SW 1271 (cell line): ENCODE data around the gene PDZRN4.
A peak's percentile ranks its signal among the peaks of the same experiment; 100 is the strongest.

Experiments used
- DNase-seq, 2 experiments: peaks; one replicate each; lab custom pipeline; 2025; lab: John Stamatoyannopoulos, UW

PDZRN4 gene

DNA sequence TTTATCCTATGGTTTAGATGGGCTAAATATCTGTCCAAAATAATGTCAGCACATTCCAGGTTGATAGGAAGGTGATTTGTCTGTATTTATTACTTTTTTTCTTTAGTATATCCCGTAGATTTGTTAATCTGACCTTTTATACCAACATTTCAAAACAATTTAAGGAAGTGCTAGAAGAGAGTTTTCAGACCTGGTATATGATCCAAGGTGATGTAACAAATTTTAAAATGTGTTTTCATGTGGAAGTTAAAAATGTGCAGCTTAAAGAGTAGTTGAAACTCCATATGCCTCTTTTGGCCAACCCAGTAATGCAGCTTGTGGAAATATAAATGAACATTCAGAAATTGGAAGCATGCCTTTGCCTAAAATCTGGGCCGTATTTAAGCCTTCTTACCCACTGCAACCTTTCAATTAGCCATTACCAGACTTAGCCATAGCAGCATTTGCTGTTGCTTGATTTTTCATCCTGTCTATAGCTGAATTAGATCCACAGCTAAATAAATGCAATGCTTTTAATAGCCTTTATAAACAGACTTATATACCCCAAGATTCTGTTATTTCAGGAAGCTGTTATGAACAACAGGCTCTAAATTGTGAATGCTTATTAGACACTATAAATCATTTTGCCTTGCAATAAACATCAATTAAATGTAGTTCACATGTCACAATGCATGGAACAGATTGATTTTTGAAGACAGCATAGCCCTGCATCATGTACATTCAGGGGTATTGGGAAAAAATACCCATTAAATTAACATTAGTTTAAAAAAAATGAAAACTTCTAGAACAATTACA is 271.2 kb downstream of the PDZRN4 start:
- no peak for DNase-seq

DNA sequence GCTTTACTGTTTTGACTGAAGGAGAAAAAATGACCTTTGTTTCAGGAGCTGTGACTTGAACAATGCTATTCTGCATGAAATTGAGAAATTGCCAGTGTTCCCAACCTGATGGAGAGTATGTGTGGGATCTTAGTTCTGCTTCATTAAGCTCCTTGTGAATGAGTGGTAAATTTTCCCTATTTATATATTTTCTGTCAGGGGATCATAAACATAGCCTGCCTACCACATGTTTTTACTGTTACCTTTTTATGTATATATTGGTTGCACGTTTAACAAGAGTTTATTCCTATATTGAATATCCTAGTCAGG is 271.7 kb downstream of the PDZRN4 start:
- DNase-seq, result no peak

DNA sequence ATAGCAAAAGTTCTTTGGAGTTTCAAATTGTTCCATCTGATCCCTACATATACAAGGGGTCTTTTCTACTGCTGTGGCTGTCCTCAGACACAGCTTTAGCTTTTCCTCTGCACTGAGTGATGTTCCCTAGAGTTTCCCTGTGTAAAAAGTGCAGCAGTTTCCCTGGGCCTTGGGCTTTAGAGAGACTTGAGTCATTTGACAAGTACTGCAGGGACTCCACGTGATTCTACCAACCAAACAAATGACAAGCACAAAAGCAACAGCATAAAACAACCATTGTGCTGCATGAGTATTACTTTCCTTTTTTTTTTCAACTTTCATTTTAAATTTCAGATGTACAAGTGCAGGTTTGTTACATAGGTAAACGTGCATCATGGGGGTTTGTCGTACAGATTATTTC is 272.8 kb downstream of the PDZRN4 start:
- DNase-seq, result no peak

DNA sequence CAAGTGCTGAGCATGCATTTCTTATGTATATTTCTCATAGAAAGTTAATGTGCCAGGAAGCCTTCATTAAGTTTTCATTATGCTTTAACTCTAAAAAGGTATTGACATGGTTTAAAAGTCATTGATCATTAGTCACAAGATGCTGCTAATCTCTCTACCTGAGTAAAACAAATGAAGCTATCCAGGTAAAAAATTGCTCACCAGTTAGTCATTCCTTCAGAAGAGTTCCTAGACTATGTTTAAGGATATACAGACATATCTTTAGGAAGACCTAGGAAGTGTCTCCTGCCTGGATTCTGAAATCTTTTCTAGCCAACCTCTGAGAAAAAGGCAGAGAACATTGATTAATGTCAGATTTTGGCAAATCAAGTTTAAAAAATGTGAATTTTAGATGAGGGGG is 274.2 kb downstream of the PDZRN4 start:
- DNase-seq, result no peak

DNA sequence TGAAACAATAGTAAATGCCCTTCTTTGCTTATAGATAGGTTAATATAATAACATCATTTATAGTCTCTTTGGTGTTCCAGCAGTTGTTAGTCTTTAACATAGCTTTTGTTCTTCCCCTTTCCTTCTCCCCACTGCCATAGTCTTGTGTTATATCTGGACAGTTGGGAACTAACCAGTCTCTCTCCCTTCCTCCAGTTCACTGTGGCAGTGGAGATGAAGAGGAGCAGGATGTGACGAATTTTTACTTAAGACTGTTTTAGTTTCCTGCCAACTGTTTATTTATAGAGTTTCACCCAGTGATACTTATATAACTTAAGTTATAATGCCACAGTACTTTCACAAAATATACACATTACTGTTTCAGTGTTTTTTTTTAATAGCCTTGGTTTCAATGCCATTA is 277.4 kb downstream of the PDZRN4 start:
- no peak for DNase-seq

DNA sequence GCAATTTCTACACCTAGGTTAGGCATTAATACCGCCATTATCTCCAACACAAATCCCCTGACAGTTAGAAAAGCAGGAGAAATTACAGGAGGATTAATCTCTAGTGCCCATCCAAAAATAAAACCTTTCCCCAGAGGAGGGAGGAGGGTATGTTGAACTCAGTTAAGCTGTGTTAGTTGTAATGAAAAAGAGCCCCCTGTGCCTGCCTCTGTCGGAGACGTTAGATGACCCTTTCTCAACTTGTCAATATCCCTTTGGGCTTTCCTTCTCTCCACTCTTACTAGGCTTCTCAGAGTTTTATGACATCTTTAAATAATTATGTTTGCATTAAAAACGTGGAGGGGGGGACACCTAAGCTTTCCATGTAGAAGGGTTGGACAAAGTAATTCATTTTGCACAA is 278.2 kb downstream of the PDZRN4 start:
- no peak for DNase-seq

DNA sequence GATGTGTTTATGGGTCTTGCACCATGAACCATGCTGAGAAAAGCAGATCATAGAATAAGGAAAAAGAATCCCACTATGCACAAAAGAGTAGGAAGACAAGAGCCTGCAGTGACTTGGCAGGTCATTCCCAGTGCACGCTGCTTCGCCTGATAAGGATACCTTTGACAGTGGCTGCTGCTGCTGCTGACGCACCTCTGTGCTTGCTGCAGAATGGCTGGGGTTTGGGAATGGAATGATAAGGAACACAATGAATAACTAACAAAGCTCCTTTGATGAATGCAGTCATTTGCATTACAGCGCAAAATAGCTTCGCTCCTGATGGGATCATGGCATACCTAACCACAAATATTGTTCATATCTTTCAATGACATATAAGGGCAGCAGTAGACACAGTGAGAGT is 278.7 kb downstream of the PDZRN4 start:
- DNase-seq, result no peak

DNA sequence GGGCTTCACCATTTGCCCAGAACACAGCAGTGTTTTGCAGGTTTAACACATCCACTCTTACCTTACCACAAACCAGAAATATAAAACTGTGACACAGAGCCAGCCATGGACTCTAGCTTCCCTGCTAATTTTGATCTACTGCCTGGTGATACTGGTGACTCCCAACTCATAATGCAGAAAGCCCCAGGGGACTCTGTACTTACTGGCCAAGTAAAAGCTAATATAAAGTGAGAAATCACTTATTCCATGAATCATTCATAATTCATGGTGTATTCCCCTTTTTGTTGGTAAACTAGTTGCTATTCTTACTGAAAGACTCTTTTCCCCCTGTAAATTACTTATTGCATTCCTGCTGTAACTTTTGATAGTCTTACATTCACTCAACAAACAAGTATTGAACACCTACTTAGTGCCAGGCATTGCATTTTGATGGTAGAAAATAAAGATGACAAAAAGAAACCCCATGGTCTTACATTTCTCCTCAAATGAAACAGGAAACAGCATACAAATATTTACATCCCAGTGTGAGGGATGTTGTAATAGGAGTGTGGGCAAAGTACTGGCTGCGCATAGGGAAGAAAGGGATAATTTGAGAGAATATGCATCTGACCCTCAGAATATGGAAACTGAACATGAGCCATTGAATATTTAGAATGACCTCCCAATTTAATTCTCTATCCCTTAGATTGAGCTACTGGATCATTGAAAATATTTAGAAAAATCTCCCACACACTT is 279.6 kb downstream of the PDZRN4 start:
- DNase-seq, result no peak

DNA sequence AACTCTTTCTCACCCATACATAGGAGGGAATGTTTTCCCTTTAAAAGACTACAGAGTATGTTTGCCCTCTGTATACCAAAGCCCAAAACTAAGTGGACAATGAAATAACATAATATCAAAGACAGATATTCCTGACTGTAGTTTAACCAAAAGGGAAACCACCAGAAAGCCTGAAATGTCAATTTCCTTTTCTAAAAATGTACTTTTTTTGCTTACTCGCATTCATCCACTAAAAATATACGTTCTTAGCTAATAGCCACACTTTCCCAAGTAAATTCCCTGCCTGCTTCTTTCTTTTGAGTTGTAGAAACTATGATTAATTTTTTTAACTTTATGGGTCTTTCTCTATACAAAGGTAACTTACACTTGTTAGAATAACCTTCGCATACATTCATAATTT is 280.2 kb downstream of the PDZRN4 start:
- no peak for DNase-seq

DNA sequence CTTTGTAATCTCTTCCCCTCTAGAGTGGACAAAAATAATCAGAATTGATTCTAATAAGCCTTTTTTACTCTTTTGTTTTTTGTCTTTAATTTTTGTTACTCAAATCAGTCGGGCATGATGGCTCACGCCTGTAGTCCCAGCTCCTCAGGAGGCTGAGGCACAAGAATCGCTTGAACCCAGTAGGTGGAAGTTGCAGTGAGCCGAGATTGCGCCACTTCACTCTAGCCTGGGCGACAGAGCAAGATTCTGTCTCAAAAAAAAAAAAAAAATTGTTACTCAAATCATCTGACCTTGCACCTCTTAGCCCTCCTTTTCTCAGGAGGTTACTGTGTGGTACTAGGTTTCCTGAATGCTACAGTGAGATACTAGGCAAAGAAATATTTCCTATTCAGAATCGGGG is 280.6 kb downstream of the PDZRN4 start:
- DNase-seq, result no peak

DNA sequence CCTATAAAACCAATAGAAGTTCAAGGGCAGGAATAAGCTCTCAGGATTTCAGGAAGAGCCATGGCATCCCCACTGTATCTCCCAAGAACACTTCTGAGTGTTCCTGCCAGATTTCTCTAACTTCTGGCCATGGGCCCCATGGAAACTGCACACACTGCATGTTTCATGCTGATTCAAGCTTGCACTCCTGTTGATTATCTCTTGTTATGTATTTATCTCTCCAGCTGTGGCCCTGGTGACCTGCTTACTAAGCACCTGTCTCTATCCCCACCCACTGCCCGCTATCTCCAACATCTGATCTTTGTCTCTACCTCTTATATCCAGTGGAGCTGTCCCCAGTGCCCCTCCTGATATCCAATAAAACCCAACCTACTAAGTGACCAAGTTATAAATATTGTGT is 285.3 kb downstream of the PDZRN4 start:
- DNase-seq, result no peak

DNA sequence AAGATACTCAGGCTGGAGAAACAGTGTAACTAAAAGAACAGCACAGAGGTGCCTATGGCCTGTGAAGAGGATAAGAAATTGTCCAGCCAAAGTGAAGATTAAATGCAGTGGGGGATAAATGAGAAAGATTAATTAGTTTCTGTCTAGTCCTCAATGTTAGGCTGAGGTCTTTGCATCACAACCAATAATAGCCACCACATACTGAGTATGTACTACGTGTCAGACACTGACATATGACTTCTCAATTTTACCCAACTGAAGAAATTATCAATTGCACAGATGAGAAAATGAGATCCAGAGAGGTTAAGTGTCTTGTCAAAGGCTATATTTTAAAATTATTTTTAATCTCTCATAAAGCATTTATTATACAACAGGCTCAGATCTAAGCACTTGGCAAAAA is 285.9 kb downstream of the PDZRN4 start:
- no peak for DNase-seq

DNA sequence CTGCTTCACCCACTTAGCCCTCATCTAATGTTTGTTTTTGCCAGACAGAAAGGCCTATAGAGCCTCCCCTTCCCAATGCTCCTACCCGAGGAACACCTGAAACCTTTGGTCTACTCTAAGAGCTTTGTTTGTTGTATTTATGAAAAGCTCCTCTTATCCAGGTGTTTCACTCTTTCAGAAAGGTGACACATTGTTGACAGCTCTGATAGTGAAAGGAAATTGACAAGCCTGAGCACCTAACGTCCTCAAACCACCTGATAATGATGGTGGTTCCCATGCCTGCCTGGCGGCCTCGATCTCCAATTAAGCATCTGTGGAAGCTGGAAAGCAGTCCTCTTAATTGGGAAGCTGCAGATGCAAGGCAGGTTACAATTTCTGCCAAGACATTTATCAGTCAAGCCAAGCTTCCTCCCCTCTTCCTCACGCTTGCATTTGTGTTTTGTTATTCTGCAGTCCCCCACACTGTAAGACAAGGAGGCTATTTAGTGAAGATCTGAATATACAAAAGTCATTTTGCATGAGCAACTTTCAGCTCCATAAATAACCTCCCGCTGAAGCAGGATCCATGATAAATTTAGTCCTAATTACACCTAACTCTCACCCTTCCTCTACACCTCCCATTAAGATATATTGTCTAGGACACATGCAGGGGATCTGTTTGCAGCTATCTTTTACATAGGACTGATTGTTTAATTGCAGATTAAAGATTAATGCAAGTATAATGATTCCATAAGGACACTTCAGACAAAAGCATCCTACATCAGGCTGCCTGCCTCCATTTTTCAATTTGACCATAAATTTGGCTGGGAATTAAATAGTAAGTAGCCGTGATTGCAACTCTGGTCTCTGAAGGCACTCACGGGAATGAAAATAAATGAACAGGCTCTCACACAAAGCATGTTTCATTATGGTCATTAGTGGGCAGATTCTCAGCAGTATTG is 288.6 kb downstream of the PDZRN4 start:
- DNase-seq, result no peak

DNA sequence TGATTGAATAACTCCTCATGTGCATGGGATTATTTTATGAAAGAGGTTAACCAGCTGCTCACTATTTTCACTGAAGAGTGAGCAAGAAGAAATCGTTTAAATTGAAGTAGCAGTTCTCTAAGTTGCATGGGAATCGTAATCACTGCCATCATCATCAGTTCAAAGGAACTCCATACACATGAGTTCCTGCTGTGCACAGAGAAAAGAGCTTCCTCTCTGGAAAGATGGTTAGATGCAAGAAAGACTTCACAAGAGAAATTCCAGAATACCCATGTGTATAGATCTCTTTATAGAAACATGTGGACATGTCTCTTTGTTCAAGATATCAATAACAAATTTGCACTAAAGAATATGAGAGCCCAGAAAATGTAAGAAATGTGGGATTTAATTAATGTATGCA is 291.3 kb downstream of the PDZRN4 start:
- no peak for DNase-seq

DNA sequence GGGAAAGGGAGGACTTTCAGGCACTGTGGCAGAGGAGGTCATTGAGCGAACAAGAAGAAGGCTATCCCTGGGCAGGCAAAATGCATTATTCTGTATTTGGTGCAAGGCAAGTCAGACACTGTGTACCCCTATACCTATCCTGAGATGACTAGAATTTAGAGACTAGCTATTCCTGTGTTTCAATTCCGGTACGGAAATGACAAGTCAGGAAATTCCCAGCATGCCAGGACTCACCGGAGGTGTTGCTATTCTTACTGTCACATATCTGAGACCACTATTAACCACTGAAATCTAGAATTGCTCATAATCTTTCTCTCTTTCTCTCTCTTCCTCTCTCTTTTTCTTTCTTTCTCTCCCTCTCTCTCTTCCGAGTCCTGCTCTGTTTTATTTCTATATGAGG is 297.1 kb downstream of the PDZRN4 start:
- DNase-seq, result peak; percentile 3 to 64

DNA sequence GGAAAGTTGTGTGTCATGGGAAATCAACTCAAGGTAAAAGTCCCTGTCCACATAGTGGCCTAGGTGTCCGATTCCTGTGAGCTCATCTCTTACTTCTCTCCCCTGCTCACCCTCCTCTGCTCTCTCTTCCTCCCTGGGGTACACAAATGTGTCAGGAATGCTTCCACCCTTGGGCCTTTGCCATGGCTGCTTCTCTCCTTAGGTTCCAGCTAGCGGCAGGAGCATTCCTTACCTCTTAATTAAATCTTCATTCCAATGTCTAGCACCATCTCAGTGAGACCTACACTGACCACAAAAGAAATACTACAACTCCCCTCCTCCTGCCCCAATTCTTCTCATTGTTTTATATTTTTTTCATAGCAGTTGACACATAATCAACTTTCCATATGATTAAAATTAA is 298.6 kb downstream of the PDZRN4 start:
- peak; percentile 38 to 72 for DNase-seq

DNA sequence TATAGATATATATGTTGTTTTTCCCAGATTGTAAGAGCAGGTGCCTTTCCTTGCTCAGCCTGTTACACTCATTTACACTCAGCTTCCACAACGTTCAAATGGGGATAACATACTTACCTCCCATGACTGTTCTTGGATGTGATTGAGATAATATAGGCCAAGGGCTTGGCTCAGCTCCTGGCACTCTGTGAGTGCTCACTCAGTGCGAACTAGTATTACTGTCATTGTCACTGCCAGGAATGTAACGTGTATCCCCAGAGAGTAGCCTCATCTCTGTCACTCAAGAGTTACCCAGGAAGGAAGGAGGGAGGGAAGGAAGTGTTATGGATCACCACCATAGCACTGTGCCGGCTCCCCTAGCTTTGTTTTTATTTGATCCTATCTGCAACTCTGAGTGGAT is 307.9 kb downstream of the PDZRN4 start:
- DNase-seq, result no peak

DNA sequence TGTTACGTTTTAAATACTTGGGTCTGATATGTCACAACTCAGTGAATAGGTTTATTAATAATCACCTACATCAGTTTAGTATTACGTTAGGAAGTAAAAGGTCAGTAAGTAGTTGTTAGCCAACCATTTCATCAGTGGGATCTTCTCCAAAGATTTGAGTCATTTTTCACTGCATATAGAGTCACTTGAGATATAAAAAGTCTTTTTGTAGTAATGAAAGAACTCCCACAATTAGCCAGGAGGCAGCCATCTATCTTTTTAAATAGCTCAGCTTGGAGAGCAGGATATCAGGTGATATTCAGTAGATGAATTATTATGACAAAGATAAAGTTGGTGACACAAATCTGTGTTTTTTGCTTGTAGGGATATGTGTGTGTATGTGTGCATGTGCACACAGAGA is 309.3 kb downstream of the PDZRN4 start:
- no peak for DNase-seq

DNA sequence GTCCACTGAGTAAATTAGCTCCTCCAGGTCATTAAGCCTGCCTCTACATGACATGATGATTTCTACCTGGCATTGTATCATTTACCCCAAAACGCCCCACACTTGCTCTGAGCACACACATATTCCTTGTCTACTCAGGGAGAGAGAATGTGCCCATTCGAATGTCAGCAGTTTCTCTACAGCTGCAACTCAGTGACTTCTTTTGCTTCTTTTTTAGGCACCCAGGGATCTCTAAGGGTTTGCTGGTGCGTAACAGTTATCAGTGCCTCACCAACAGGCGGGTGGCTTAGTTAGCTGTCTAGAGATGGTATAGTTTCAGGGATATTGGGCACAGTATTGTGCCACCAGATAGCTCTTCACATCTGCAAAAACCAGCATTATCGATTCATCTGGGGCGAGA is 316.9 kb downstream of the PDZRN4 start:
- no peak for DNase-seq

DNA sequence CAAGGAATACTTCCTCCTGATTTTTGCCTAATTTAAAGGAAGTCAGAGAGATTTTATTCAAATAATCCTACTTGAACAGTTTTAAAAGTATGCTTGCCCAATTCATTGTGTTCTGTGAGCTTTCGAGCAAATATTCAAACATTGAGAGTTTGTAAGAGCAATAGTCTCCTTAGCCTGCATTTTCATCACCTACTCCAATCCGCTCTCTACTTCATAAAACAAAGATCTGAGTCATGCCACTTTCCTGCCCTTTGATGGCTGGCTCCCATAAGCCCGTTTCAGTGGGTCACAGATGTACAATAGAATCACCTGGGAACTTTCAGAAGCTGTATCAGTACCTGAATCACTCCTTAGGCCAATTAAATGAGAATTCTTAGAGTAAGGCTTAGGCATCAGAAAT is 319.2 kb downstream of the PDZRN4 start:
- no peak for DNase-seq

DNA sequence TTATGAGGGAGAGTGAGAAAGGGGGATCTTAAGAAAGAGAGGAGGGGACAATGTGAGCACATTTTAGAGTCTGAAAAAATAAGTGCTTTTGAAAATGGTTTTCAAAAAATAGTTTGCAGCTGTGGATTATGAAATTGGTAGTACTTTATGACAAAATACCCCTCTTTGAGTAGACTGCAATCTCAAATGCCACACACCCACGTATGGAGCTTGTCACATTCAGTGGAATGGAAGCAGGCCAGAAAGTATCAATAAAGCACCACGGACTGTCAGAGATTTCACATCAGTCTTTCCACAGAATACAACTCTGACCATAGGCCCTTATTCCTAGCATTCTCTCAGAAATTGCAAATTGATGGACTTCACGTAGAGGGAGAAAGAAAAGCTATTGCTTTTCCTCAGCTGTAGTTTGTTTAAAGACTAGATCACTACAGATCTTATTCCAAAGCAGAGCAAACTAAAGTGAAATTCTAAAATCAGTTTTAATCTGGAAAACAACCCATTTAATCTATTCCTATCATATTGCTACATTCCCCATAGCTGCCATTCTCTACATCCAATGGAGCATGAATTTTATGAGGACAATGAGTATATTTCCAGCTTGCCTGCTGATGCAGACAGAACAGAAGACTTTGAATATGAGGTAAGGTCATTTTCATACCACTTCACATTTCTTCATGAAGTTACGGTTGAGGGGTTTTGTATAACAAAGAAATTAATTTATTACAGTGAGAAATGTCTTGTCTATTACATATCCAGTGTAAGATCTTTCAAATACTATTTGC is 321.3 kb downstream of the PDZRN4 start:
- no peak for DNase-seq

DNA sequence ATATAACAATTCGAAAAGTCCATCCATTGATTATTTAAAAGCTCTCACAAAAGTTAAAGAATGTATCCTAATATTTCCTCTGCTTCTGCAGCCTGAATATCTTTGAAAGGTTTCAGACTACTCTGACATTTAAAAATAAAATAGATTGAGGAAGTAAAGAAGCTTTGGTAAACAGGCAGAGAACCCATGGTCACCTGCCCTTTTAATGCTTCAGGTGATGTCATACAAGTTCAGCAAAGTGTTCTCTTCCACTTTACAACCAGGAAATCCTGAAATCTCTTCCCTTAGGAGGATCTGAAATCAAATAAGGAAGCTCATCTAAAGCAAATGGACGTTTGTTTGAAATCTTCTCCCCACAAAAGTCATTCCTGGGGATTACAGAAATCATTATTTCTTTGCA is 322.4 kb downstream of the PDZRN4 start:
- no peak for DNase-seq
